B cell (primary cell): ENCODE results near the gene IL1RL2.

Experiments
- CTCF ChIP-seq: fragments of 200-600 bp; IDR thresholded peaks from one replicate; pipeline ENCODE4 v1.8.0; 2022; ENCODE audit warnings: antibody characterized with exemption, mild to moderate bottlenecking
- EZH2 ChIP-seq: IDR thresholded peaks from 2 replicates; pipeline ENCODE4 v1.6.1; 2012; ENCODE audit warnings: borderline replicate concordance, low read depth, mild to moderate bottlenecking, moderate library complexity, low read length; ENCODE audit not compliant: insufficient read depth, poor library complexity, severe bottlenecking

- no peak for TF ChIP-seq CTCF
- no peak for TF ChIP-seq EZH2
Observed at GRCh38 chr2:102236132-102236531, 49.3 kb downstream of the IL1RL2 start.
